ENCODE data around the gene WFIKKN1. TPM values are rescaled to one million over a fixed set of nuclear protein-coding genes. Genes with fewer than 3 reads are reported as not detected.

WFIKKN1 gene
- total RNA-seq, 1 donor from 2014 or later, result 0.94 TPM

- no peak for TF ChIP-seq CTCF (IDR thresholded peaks at IDR 0.05; ENCODE audit: unreplicated experiment)
- H3K27me3 Mint-ChIP-seq (ENCODE audit: low read depth), result peaks cover 8% of the 10 kb centered on the region
- peaks cover 20% of the 10 kb centered on the region for H3K4me1 Mint-ChIP-seq
- DNase-seq (ENCODE audit: low spot score in 2 of 2, unreplicated experiment in 2 of 2), result peak; percentile 92 to 94
- H3K4me3 Mint-ChIP-seq, result peak within 1 kb of the TSS; percentile 78
- peaks cover 9% of the 10 kb centered on the region for H3K36me3 Mint-ChIP-seq
- H3K9me3 Mint-ChIP-seq, result no peaks in the 10 kb centered on the region
- H3K27ac Mint-ChIP-seq, result peak within 1 kb of the TSS; percentile 90
Measured at GRCh38 chr16:679814-680624, 49.2 kb downstream of the WFIKKN1 start, which contains the start of gene STUB1. Gene STUB1 (plus strand): TSS chr16:680410. CDS start chr16:680526, 116 bp downstream.

GRCh38 chr16:680625-680945, 49.8 kb downstream of the WFIKKN1 start:
- DNase-seq (ENCODE audit: low spot score in 2 of 2, unreplicated experiment in 2 of 2), result no peak
- Mint-ChIP-seq H3K9me3 (no peaks in the 10 kb centered on the region), H3K4me3 (peak overlapping the region; percentile 78), H3K27me3 (ENCODE audit: low read depth) (peaks cover 5% of the 10 kb centered on the region), H3K27ac (no peak overlapping the region), H3K4me1 (peaks cover 20% of the 10 kb centered on the region), H3K36me3 (peaks cover 9% of the 10 kb centered on the region)
- no peak for TF ChIP-seq CTCF (IDR thresholded peaks at IDR 0.05; ENCODE audit: unreplicated experiment)

- H3K4me1 Mint-ChIP-seq, result peaks cover 20% of the 10 kb centered on the region
- peaks cover 5% of the 10 kb centered on the region for H3K27me3 Mint-ChIP-seq (ENCODE audit: low read depth)
- peak overlapping the region; percentile 78 for H3K4me3 Mint-ChIP-seq
- no peaks in the 10 kb centered on the region for H3K9me3 Mint-ChIP-seq
- DNase-seq (ENCODE audit: low spot score in 2 of 2, unreplicated experiment in 2 of 2), result no peak
- TF ChIP-seq CTCF (IDR thresholded peaks at IDR 0.05; ENCODE audit: unreplicated experiment), result no peak
- H3K36me3 Mint-ChIP-seq, result peaks cover 11% of the 10 kb centered on the region
- H3K27ac Mint-ChIP-seq, result peak overlapping the region; percentile 73
Measured at GRCh38 chr16:680967-681745, 50.4 kb downstream of the WFIKKN1 start.

DNA sequence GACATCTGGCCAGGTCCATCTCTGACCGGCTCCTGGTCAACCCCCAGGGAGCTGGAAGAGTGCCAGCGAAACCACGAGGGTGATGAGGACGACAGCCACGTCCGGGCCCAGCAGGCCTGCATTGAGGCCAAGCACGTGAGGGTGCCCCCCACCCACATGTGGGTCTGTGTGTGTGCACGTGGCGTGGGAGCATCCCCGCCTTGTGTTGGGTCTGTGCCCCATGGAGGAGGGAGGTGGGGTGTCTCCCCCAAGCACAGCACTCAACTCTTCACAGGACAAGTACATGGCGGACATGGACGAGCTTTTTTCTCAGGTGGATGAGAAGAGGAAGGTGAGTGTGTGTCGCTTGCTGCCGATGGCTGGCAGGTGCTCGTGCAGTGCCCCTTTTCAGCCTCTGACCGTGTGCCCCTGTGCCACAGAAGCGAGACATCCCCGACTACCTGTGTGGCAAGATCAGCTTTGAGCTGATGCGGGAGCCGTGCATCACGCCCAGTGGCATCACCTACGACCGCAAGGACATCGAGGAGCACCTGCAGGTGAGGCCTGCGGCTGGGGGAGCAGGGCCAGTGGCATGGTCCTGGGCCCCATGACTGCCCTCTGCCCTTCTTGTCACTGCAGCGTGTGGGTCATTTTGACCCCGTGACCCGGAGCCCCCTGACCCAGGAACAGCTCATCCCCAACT, 51.1 kb downstream of the WFIKKN1 start:
- DNase-seq (ENCODE audit: low spot score in 2 of 2, unreplicated experiment in 2 of 2), result no peak
- Mint-ChIP-seq H3K27me3 (ENCODE audit: low read depth) (peaks cover under 1% of the 10 kb centered on the region), H3K36me3 (peaks cover 11% of the 10 kb centered on the region), H3K4me3 (peak overlapping the region; percentile 78), H3K4me1 (peaks cover 20% of the 10 kb centered on the region), H3K27ac (peak overlapping the region; percentile 39), H3K9me3 (no peaks in the 10 kb centered on the region)
- TF ChIP-seq CTCF (IDR thresholded peaks at IDR 0.05; ENCODE audit: unreplicated experiment), result no peak

DNA sequence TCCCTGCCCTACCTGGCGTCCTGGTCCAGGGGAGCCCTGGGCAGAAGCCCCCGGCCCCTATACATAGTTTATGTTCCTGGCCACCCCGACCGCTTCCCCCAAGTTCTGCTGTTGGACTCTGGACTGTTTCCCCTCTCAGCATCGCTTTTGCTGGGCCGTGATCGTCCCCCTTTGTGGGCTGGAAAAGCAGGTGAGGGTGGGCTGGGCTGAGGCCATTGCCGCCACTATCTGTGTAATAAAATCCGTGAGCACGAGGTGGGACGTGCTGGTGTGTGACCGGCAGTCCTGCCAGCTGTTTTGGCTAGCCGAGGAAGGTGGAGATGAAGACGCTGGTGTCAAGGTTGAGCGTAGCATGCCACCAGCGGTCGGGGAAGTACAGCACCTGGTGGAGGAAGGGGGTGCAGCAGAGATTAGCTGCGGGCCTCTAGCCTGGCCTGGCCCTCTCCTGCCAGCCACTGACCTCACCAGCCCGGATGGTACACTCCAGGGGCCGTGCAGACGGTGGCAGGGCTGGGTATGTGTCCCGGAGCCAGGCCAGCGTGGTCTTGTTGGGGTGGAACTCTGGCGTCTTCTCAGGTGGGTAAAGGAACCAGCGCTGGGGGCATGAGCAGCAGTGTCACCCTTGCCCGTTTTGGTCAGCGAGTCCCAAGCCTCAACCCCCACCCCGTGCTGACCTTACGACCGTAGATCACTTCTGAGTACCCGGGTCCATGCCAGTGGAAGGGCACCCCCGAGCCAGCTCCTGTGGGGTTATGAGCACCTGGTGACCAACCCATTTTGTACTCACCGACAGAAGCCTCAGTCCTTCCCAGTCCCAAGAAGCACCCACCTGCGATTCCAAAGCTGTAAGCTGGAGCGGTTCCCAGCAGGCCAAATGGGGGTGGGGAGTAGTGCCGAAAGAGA, 52.0 kb downstream of the WFIKKN1 start:
- peaks cover 11% of the 10 kb centered on the region for H3K36me3 Mint-ChIP-seq

More for the DNA sequence above, 52.0 kb downstream of the WFIKKN1 start:
- H3K4me1 Mint-ChIP-seq, result peaks cover 20% of the 10 kb centered on the region
- H3K27ac Mint-ChIP-seq, result peak overlapping the region; percentile 73
- no peaks in the 10 kb centered on the region for H3K9me3 Mint-ChIP-seq
- peak overlapping the region; percentile 78 for H3K4me3 Mint-ChIP-seq
- H3K27me3 Mint-ChIP-seq (ENCODE audit: low read depth), result no peaks in the 10 kb centered on the region
- no peak for TF ChIP-seq CTCF (IDR thresholded peaks at IDR 0.05; ENCODE audit: unreplicated experiment)
- no peak for DNase-seq (ENCODE audit: low spot score in 2 of 2, unreplicated experiment in 2 of 2)

All from mesothelial cell of epicardium (in vitro differentiated cells).